SK-N-SH (cell line): ENCODE measurements around the gene DIRAS1. TPM values are rescaled to one million over a fixed set of nuclear protein-coding genes. Genes with fewer than 3 reads are reported as not detected.
"Not testable (repeated sequence)": the region's sequence is repeated elsewhere in the genome, so short reads cannot be mapped to it uniquely, and the experiment has no call there.

Source experiments
- CTCF ChIA-PET: fragments of 300-600, 350-600 bp; formaldehyde crosslinking; extraction: SDS; loops from one replicate; lab custom pipeline; 2021; lab: Yijun Ruan, JAX
- POLR2A ChIA-PET: fragments of 350-600 bp; sonication (Branson Sonifier 250); formaldehyde crosslinking; extraction: SDS; loops from one replicate; lab custom pipeline; 2020; ENCODE audit warnings: antibody characterized with exemption, inconsistent platforms; lab: Yijun Ruan, JAX
- DNase-seq: peaks from one replicate; pipeline ENCODE4 v3.0.0; 2012
- H2AFZ ChIP-seq: fragments of 200-600 bp; sonication (generic); 2 replicates; pipeline ENCODE4 v1.8.1; 2016; ENCODE audit warnings: antibody characterized with exemption, mild to moderate bottlenecking, low read depth
- H3F3A ChIP-seq: fragments of 200-600 bp; sonication (generic); replicated peaks from 2 replicates; pipeline ENCODE3; 2016; ENCODE audit warnings: antibody characterized with exemption, mild to moderate bottlenecking; ENCODE audit not compliant: insufficient read depth
- H3K27ac ChIP-seq, 2 experiments: fragments of 200-500 bp in 1 of 2; fragments of 200-600 bp in 1 of 2; sonication (Bioruptor generic) in 1 of 2; sonication (generic), shearing (Covaris generic) in 1 of 2; 2 replicates each; pipeline versions ENCODE4 v1.5.1 to v1.6.1; 2014 to 2016; ENCODE audit warnings: low read depth in 2 of 2, inconsistent platforms in 1 of 2, low read length in 1 of 2, mild to moderate bottlenecking in 1 of 2, mixed read lengths in 1 of 2
- H3K27me3 ChIP-seq: fragments of 200-600 bp; sonication (generic), shearing (Covaris generic); 2 replicates; pipeline ENCODE4 v1.6.1; 2016; ENCODE audit warnings: mixed run types; ENCODE audit not compliant: insufficient read depth
- H3K36me3 ChIP-seq, 2 experiments: fragments of 200-500 bp in 1 of 2; fragments of 200-600 bp in 1 of 2; sonication (Bioruptor generic) in 1 of 2; sonication (generic) in 1 of 2; replicated peaks in 1 of 2; 2 replicates each; pipeline versions ENCODE3 to v1.5.1; 2014 to 2016; ENCODE audit warnings: low read length in 1 of 2, mild to moderate bottlenecking in 1 of 2; ENCODE audit not compliant: insufficient read depth in 2 of 2, control insufficient read depth in 1 of 2
- H3K4me1 ChIP-seq, 2 experiments: fragments of 200-500 bp in 1 of 2; fragments of 200-600 bp in 1 of 2; sonication (Bioruptor generic) in 1 of 2; sonication (generic), shearing (Covaris generic) in 1 of 2; 2 replicates each; pipeline versions ENCODE4 v1.5.1 to v1.6.1; 2014 to 2016; ENCODE audit warnings: low read depth in 1 of 2, low read length in 1 of 2, mixed run types in 1 of 2; ENCODE audit not compliant: insufficient read depth in 2 of 2, control insufficient read depth in 1 of 2
- H3K4me2 ChIP-seq: fragments of 200-600 bp; sonication (generic), shearing (Covaris generic); 2 replicates; pipeline ENCODE4 v1.6.1; 2017; ENCODE audit warnings: mixed run types
- H3K4me3 ChIP-seq, 2 experiments: fragments of 200-500 bp in 1 of 2; fragments of 200-600 bp in 1 of 2; sonication (Bioruptor generic) in 1 of 2; sonication (generic), shearing (Covaris generic) in 1 of 2; 2 replicates each; pipeline versions ENCODE4 v1.5.1 to v1.8.1; 2014 to 2016; ENCODE audit warnings: low read depth in 2 of 2, inconsistent platforms in 1 of 2, low read length in 1 of 2, mild to moderate bottlenecking in 1 of 2, mixed read lengths in 1 of 2, moderate library complexity in 1 of 2
- H3K79me2 ChIP-seq: fragments of 200-600 bp; sonication (generic); 2 replicates; pipeline ENCODE4 v1.8.1; 2017; ENCODE audit warnings: mild to moderate bottlenecking; ENCODE audit not compliant: insufficient read depth
- H3K9ac ChIP-seq: fragments of 200-600 bp; sonication (generic); 2 replicates; pipeline ENCODE4 v1.6.1; 2017; ENCODE audit warnings: mixed run types
- H3K9me2 ChIP-seq: fragments of 200-600 bp; sonication (generic); 2 replicates; pipeline ENCODE4 v1.6.1; 2017; ENCODE audit warnings: mixed run types
- H3K9me3 ChIP-seq: fragments of 200-600 bp; sonication (generic); 2 replicates; pipeline ENCODE4 v1.6.1; 2017; ENCODE audit warnings: mixed run types, mild to moderate bottlenecking, moderate library complexity
- H4K20me1 ChIP-seq: fragments of 200-600 bp; sonication (generic); 2 replicates; pipeline ENCODE4 v1.6.1; 2017; ENCODE audit warnings: mild to moderate bottlenecking, mixed run types; ENCODE audit not compliant: insufficient read depth
- CHD2 ChIP-seq: fragments of 150-350 bp; IDR thresholded peaks from 2 replicates; pipeline ENCODE4 v1.6.1; 2018; ENCODE audit warnings: low read length; ENCODE audit not compliant: partially characterized antibody
- ELF1 ChIP-seq: IDR thresholded peaks from 2 replicates; pipeline ENCODE4 v1.4.0; 2012
- EP300 ChIP-seq, 2 experiments: IDR thresholded peaks; 2 replicates each; pipeline versions ENCODE4 v1.4.0 to v1.6.1; 2012; ENCODE audit warnings: borderline replicate concordance in 1 of 2, low read depth in 1 of 2, low read length in 1 of 2
- EZH2phosphoT487 ChIP-seq: fragments of 200-600 bp; sonication (generic); IDR thresholded peaks from 2 replicates; pipeline ENCODE4 v1.6.1; 2017; ENCODE audit warnings: low read depth, mixed run types, mild to moderate bottlenecking, antibody characterized with exemption, moderate library complexity, borderline replicate concordance
- FOSL2 ChIP-seq: IDR thresholded peaks from 2 replicates; pipeline ENCODE4 v1.4.0; 2012; ENCODE audit warnings: low read depth, mild to moderate bottlenecking, moderate library complexity, borderline replicate concordance
- FOXJ3 ChIP-seq: sonication (generic); formaldehyde crosslinking; IDR thresholded peaks from 2 replicates; pipeline ENCODE4 v1.5.1; 2020; ENCODE audit warnings: mild to moderate bottlenecking, missing genetic modification reagents
- GATA2 ChIP-seq: sonication (generic); formaldehyde crosslinking; IDR thresholded peaks from 2 replicates; pipeline ENCODE4 v1.5.0; 2020; ENCODE audit warnings: mild to moderate bottlenecking, missing genetic modification reagents
- RXRA ChIP-seq: IDR thresholded peaks from 2 replicates; pipeline ENCODE4 v1.4.0; 2012; ENCODE audit warnings: low read depth, mild to moderate bottlenecking, borderline replicate concordance
- SIN3A ChIP-seq: IDR thresholded peaks from 2 replicates; pipeline ENCODE4 v1.6.1; 2012; ENCODE audit warnings: low read depth, mild to moderate bottlenecking, low read length, moderate library complexity, borderline replicate concordance
- SMC3 ChIP-seq: IDR thresholded peaks from 2 replicates; pipeline ENCODE4 v1.6.1; 2012; ENCODE audit warnings: low read depth, low read length, improper control_type of control experiment
- TEAD4 ChIP-seq: IDR thresholded peaks from 2 replicates; pipeline ENCODE4 v1.4.0; 2012; ENCODE audit warnings: mild to moderate bottlenecking, borderline replicate concordance; ENCODE audit not compliant: insufficient read depth
- YY1 ChIP-seq: IDR thresholded peaks from 2 replicates; pipeline ENCODE4 v1.4.0; 2012; ENCODE audit warnings: low read depth, mild to moderate bottlenecking
- WGBS: methylation state at CpG from one replicate; pipeline ENCODE4 v1.1.6; 2017; ENCODE audit warnings: low lambda C conversion rate; 5-methylcytosine and 5-hydroxymethylcytosine counted together
- polyA plus RNA-seq, 3 experiments: library from polyadenylated mRNA; depleted of rRNA; stranded (reverse); fragments of >200 nt; gene quantifications; 2 replicates each; pipeline ENCODE4 v1.2.3, GENCODE V29; 2012
- TF ChIP-seq, protein P1 (sequence below): IDR thresholded peaks from 2 replicates; pipeline ENCODE4 v1.6.1; 2012; ENCODE audit warnings: mild to moderate bottlenecking, low read depth, low read length, moderate library complexity

The DIRAS1 gene
- polyA plus RNA-seq, 1 of the 3 experiments (the other 2 are of a cell fraction), result 9.0 TPM

DNA sequence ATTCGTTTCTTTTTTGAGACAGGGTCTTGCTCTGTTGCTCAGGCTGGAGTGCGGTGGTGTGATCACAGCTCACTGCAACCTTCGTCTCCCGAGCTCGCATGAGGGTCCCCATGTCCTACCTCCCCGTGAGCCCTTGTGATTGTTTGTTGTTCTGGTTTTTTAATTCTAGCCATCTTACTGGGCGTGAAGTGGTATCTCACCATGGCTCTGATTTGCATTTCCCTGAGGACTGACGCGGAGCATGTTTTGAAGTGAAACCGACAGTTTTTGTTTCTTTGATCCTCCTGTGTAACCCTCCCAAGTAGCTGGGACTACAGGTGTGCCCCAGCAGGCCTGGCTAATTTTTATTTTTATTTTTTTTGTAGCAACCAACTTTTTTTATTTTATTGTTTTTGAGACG is 40.4 kb downstream of the DIRAS1 start (continued):
- TF ChIP-seq CHD2, result no peak
- TF ChIP-seq SIN3A, result no peak
- no peak for TF ChIP-seq FOXJ3 (CRISPR knock-in tag)
- TF ChIP-seq EZH2phosphoT487, result no peak
- TF ChIP-seq TEAD4, result no peak
- TF ChIP-seq EP300 (IDR thresholded peaks at IDR 0.05; ENCODE audit: borderline replicate concordance in 1 of 2, low read depth in 1 of 2, low read length in 1 of 2), result no peak
- TF ChIP-seq YY1, result no peak

DNA sequence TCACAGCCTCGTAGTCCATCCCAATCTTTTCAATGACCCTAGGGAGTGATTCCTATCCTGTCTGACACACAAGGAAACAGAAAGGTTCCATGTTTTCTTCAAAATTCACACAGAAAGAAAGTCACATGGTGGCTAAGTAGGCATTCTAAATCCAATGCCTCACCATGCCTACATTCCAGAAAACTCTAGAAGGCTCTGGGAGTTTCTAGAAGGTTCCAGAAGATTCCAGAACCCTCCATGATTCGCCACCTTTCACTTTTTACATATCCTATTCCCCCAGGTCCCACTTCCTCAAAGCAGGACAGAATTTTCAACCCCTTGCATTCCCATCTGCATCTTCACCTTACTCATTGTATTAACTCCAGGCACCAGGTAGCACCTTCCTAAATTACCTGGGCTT is 41.7 kb downstream of the DIRAS1 start:
- no peak overlapping the region for H3K27ac ChIP-seq
- no peaks in the 10 kb centered on the region for H4K20me1 ChIP-seq
- H3K27me3 ChIP-seq, result peaks cover 9% of the 10 kb centered on the region; the same call in 1 of the 2 replicates
- WGBS, result 13% methylated on average over 2 of the region's 2 CpGs
- no peaks in the 10 kb centered on the region for H3K4me1 ChIP-seq
- DNase-seq, result no peak
- no peaks in the 10 kb centered on the region for H3K9me3 ChIP-seq
- no peaks in the 10 kb centered on the region for H3K79me2 ChIP-seq
- POLR2A ChIA-PET, result no interaction called here
- H3K4me2 ChIP-seq, result no peak overlapping the region
- H3K36me3 ChIP-seq, result no peaks in the 10 kb centered on the region
- no peaks in the 10 kb centered on the region for H3F3A ChIP-seq
- peak in 1 of 2 experiments; percentile 65; a peak in 1 of 4 replicates for TF ChIP-seq EP300 (IDR thresholded peaks at IDR 0.05; ENCODE audit: borderline replicate concordance in 1 of 2, low read depth in 1 of 2, low read length in 1 of 2)
- TF ChIP-seq RXRA, result no peak
- no peak overlapping the region for H3K9ac ChIP-seq
- H3K4me3 ChIP-seq, result no peak overlapping the region
- H2AFZ ChIP-seq, result no peak overlapping the region
- CTCF ChIA-PET, result interaction anchor here (1.2 to 1.4 kb wide), 3 partner anchors 32 to 69 kb away, joined by 3 read pairs; partner anchors contain the start of gene SLC39A3
- no peaks in the 10 kb centered on the region for H3K9me2 ChIP-seq

DNA sequence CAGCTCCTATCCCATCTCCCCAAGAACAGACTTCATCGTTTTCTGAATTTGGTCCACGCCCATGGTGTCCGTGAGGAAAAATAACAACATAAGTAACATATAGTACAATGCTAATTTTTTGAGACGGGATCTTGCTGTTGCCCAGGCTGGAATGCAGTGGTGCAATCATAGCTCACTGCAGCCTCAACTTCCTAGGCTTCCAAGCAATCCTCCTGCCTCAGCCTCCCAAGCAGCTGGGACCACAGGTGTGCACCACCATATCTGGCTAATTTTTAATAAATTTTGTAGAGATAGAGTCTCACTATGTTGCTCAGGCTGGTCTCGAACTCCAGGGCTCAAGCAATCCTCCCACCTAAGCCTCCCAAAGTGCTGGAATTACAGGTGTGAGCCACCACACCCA is 42.2 kb downstream of the DIRAS1 start:
- 33% methylated on average over 5 of the region's 5 CpGs for WGBS
- H3K4me2 ChIP-seq, DNase-seq, H4K20me1 ChIP-seq, H3K9ac ChIP-seq, H3K9me3 ChIP-seq, H3K36me3 ChIP-seq, H3K27ac ChIP-seq, POLR2A ChIA-PET, H3K27me3 ChIP-seq, H3K9me2 ChIP-seq, H3K79me2 ChIP-seq, H3K4me3 ChIP-seq, H2AFZ ChIP-seq, H3K4me1 ChIP-seq, H3F3A ChIP-seq: not testable (repeated sequence)
- CTCF ChIA-PET, result interaction anchor here (1.2 to 1.3 kb wide), 2 partner anchors 31 to 60 kb away, joined by 3 read pairs; partner anchors contain the start of gene SLC39A3

DNA sequence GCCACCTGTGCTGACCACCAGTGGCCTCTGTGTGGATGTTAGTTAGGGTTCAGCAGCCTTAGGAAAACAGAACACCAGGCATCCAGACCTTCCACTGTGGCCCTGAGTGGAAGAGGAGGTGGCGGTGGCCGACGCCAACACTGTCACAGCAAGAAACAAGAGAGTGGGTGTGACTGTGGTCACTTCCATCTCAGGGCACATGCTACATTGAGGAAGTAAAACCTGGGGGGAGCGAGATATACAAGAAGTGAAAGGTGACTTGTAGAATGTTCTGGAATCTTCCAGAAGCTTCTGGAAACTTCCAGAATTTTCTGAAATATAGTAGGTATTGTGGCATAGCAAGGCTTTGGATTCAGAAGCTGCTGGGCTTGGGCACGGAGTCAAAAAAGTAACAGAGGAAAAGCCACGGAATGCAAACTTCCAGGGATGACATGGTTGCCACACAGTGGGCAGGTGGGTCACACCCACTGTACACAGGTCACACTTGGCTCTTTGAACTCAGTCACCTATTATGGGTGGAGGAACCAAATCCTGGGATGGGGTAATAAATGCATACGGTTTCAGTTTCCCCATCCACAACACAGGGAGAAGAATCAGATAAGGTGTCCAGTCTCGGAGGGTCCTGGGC is 43.0 kb downstream of the DIRAS1 start:
- H3K4me1 ChIP-seq, result no peaks in the 10 kb centered on the region
- no peak overlapping the region for H3K9ac ChIP-seq
- POLR2A ChIA-PET, result no interaction called here
- no peaks in the 10 kb centered on the region for H3K9me2 ChIP-seq
- no peak for DNase-seq
- TF ChIP-seq ELF1 (no peak), GATA2 (CRISPR knock-in tag) (no peak), SIN3A (no peak), FOSL2 (no peak), EP300 (IDR thresholded peaks at IDR 0.05; ENCODE audit: borderline replicate concordance in 1 of 2, low read depth in 1 of 2, low read length in 1 of 2) (peak in 1 of 2 experiments; percentile 39; a peak in 1 of 4 replicates), SMC3 (no peak), EZH2phosphoT487 (no peak)
- TF ChIP-seq, protein P1, sequence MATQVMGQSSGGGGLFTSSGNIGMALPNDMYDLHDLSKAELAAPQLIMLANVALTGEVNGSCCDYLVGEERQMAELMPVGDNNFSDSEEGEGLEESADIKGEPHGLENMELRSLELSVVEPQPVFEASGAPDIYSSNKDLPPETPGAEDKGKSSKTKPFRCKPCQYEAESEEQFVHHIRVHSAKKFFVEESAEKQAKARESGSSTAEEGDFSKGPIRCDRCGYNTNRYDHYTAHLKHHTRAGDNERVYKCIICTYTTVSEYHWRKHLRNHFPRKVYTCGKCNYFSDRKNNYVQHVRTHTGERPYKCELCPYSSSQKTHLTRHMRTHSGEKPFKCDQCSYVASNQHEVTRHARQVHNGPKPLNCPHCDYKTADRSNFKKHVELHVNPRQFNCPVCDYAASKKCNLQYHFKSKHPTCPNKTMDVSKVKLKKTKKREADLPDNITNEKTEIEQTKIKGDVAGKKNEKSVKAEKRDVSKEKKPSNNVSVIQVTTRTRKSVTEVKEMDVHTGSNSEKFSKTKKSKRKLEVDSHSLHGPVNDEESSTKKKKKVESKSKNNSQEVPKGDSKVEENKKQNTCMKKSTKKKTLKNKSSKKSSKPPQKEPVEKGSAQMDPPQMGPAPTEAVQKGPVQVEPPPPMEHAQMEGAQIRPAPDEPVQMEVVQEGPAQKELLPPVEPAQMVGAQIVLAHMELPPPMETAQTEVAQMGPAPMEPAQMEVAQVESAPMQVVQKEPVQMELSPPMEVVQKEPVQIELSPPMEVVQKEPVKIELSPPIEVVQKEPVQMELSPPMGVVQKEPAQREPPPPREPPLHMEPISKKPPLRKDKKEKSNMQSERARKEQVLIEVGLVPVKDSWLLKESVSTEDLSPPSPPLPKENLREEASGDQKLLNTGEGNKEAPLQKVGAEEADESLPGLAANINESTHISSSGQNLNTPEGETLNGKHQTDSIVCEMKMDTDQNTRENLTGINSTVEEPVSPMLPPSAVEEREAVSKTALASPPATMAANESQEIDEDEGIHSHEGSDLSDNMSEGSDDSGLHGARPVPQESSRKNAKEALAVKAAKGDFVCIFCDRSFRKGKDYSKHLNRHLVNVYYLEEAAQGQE, result no peak
- no peaks in the 10 kb centered on the region for H4K20me1 ChIP-seq
- WGBS, result 46% methylated on average over 8 of the region's 8 CpGs
- H2AFZ ChIP-seq, result no peak overlapping the region
- no peaks in the 10 kb centered on the region for H3K79me2 ChIP-seq
- H3K36me3 ChIP-seq, result no peaks in the 10 kb centered on the region
- no peaks in the 10 kb centered on the region for H3F3A ChIP-seq
- H3K9me3 ChIP-seq, result no peaks in the 10 kb centered on the region
- no peak overlapping the region for H3K4me3 ChIP-seq
- CTCF ChIA-PET, result interaction anchor here (1.2 to 1.3 kb wide), 2 partner anchors 31 to 61 kb away, joined by 3 read pairs; partner anchors contain the start of gene SLC39A3
- H3K4me2 ChIP-seq, result no peak overlapping the region
- peaks cover 9% of the 10 kb centered on the region; the same call in 1 of the 2 replicates for H3K27me3 ChIP-seq
- no peak overlapping the region for H3K27ac ChIP-seq
